HG02610 (cell line): ENCODE data around the gene TACC2.

Experiments
- ATAC-seq: cut with Tn5 transposase; IDR thresholded peaks from one replicate; pipeline ENCODE4 v1.9.1; 2021; ENCODE audit warnings: mild to moderate bottlenecking, moderate library complexity; ENCODE audit not compliant: unreplicated experiment

TACC2 gene

DNA sequence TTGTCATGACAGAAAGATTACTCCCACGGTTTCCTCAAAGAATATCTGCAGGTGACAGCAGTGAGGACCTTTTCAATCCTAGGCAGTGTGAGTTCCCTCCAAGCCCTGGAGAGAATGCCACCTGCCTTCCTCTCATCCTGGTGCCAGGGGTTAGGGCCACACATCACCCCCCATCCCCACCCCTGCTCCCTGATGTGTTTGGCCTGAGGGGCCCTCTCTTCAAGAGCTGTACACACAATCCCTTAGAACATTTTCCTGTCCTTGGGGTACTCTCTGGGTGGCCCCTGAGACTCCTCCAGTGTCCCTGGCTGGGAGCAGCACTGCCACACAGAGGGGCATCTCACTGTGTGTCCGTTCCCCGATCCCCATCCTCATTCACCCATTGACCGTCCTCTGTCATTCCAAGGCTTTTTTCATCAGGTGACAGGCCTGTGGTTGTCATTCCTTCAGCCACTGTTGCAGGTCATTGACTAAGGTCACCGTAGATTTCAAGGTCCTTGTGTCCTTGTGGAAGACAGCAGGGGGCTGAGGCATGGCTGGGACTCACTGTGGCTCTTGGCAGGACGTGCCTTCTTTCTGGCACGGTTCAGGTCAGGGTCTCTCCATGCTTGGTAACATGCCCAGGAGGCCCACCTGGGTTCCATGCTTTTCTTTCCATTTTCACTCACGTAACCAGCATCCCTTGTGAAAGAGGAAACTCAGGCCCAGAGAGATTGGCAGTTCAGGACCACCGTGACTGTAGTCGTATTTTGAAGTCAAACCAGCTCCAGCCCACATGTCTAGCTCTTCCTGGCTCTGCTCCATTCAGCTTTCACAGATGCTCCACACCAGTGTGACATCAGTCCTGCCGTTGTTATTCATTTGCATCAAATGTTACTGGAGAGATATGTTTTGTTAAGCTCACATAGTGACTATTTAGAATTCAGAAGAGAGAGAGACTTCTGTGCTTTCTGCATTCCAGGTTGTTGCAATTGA lies 255.3 kb downstream of the TACC2 start:
- no peak for ATAC-seq

DNA sequence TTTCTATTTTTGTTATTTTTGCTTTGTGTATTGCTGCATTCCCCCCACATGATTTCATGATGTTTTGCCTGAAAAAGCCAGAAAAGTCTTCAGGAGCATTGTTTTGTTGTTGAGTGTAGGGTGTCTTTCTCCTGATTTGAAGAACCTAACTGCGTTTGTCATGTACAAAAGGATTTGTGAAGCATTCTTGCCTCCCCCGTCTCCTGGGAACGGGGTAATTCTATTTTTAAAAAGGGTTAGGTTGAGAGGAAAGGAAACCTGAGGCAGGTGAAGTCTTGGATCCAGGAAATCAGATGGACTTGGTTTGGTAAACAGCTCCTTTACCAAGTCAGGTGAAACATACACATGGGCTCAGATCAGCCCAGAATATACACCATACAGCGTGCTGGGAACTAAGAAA lies 256.2 kb downstream of the TACC2 start:
- ATAC-seq: no peak

DNA sequence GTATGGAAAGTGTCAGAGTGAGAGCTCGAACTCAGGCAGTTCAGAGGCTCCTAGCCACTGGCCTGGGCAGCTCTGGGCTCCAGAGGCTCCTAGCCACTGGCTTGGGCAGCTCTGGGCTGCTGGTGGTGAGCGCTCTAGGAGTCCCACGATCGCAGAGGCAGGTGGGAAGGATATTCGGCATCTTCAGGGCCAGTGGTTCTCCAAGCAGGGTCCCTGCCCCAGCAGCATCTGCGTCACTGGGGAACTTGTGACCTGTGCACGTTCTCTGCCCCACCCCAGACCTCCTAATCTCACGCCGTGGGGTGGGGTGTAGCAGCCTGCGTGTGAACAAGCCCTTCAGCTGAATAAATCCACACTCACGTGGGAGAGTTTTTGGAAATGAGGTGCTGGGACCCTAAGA lies 256.9 kb downstream of the TACC2 start:
- ATAC-seq: no peak

DNA sequence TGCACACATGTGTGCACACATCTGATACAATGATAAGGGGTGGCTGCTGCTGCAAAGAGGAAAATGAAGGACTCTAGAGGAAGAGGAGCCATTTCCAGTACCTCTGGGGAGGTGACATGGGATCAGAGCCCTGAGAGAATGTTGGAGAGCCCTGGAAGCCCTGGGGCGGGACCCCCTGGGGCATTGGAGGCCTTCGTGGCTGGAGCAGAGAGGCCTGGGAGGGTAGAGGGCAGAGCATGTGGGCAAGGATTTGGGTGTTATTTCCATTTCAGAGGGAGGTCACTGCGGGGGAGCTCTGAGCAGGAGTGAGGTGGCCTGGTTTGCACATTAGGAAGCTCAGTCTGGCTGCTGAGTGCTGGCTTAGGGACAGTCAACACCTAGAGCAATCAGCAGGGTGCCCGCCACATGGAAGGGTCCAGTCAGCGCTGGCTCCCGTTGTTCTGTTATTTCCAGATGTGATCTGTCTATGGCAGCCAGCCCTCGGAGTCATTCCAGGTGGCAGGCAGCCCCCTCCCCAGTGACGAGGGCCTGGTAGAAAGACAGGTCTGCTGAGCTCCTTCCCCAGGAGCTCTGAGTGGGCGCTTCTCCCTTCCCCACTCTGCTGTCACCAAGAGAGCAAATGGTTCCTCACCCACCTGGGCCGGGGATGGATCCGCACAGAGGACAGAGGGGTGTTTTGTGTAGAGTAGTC lies 258.0 kb downstream of the TACC2 start:
- ATAC-seq: no peak

DNA sequence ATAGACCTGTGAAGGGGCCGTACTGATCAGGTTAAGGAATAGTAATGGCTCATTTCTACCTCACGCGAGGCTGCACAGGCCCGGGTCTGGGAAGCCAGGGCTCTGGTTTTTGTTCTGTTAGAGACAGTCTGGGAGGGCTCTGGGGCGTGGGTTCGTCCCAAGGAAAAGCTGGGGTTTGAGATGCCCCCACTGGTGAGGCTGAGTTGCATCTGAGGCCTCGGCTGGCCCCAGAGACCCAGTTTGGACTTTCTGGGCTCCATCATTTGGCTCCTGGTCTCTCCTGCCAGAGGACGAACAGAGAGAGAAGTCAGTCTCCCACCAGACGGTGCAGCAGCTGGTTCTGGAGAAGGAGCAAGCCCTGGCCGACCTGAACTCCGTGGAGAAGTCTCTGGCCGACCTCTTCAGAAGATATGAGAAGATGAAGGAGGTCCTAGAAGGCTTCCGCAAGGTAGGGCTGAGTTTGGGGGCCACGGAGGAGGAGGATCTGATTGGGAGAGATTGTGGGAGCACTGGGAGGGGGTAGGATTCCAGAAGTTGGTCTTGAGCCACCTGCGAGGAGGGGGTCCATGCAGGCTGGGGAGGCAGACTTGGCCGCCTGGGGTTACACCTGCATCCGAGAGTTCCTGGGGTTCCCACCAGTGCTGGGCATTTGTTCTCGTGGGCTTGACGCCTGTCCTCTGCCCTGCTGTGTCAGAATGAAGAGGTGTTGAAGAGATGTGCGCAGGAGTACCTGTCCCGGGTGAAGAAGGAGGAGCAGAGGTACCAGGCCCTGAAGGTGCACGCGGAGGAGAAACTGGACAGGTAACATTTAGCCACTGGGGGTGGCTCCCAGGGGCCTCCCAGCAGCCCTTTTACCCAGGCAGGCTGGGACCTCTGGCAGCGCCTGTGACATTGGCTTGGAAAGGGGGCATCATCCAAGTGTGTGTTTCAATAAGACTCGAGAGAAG lies 259.7 kb downstream of the TACC2 start:
- ATAC-seq: no peak

DNA sequence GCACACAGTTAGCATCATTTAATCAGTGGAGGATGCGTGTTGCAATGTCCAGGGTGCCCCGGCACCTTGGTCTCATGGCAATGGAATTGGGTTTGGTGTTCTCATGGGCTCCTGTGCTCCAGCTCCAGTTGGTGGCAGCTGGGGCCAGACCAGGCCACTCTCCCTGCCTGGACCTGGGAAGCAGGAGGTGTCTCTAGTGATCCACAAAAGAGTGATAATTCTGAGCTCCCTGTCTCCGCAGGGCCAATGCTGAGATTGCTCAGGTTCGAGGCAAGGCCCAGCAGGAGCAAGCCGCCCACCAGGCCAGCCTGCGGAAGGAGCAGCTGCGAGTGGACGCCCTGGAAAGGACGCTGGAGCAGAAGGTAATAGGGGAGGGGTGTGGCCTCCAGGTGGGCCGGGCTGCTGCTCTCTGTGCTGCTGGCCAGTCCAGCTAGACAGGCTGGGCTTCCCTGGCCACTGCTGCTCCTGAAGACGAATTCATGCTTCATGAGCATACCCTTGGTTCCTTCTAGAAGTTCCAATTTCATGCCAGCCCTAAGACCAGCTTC lies 260.4 kb downstream of the TACC2 start:
- ATAC-seq: no peak

DNA sequence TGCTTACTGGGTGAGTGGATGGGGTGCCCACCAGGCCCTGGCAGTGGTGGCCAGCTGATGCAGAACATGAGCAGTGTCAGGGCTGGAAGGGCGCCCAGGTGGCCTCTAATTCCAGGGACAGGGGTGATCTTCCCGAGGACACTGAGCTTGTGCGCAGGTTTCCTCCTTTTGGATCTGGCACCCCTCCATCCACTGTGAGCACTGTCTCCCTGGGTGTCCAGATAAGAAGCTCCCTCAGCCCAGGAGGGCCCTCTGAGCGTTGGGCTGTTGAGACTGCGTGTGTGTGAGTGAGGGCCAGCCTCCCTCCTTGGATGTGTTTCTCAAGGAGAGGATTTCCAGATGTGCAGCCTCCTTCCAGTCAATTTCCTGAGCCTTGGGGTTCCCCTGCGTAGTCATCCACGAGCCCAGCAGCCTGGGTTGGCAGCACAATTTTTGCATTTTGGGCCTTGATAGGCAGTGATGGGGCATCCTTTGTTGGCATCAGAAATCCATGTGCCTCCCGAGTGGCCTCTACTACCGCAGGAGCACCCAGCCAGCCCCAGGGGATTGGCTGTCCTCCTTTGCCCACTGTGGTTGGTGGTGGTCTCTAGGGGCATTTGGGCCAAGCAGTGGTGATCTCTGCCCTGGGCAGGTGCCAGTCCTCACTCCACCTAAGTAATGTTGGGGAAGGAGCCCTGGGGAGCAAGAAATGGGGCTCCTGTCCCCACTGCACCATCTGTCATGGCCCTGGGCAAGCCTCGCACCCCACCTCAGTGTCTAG lies 261.2 kb downstream of the TACC2 start:
- no peak for ATAC-seq

DNA sequence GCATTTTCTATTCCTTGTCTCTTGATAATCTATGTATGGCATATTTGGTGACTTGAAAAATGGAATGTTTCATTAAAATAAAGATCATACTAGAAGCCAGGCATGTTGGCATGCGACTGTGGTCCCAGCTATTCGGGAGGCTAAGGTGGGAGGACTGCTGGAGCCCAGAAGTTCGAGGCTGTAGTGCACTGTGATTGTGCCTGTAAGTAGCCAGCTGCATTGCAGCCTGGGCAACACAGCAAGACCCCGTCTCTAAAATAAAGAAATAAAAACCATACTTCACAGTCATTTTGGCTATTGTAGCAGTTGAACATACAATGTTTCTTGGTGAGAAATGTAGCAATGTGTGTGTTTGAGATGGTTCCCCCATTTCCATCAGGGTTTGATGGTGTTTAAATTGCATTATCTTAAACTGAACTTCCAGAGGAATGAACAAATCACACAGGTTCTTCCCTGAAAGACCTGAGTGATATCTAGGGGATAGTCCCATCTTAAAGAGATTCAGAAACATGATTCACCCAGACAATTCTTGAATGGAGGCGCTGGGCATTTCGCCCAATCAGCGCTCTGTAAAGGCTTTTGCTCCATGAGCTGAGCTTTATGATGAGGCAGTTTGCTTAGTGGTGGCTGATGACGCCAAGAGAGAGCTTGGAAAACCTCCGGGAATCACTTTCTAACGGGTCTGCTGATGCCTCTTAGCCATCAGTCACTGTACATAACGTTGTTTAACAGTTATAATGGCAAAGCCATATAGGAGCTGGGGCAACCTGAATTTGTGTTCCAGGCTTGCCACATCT lies 262.7 kb downstream of the TACC2 start:
- ATAC-seq: no peak

DNA sequence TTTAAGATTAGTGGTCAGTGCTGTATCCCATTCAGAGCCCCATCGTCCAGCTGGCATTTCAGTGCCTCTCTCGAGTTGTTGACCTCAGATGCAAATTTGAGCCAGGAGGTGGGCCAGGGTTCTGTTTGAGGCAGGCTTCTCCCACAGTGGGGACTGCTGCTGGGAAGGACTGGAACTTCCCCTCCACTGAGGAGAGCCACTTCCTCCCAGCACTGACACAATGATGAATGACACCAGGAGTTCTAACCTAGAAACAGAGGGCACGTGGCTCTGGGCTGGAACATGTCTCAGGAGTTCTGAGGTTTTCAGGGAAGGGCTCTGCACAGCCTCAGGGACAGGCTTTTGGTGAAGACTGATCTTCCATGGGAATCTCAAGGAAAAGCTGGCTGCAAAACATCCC lies 263.8 kb downstream of the TACC2 start:
- no peak for ATAC-seq

DNA sequence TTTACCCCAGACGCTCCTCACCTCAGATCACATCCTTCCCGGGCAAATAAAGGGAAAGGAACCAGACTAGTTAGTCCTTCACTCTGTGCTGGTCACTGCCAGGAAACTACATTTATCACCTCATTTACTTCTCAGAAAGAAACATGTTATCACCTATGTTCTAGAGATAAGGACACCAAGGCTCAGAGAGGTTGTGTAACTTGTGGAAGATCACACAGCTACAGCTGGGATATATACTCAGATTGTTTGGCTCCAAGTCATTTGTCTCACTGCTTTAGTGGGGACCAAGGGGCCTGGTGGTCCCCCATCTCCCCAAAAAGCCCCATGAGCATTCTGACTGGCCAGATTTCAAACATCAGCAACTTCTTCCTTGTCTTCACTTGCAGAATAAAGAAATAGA lies 264.6 kb downstream of the TACC2 start:
- no peak for ATAC-seq

DNA sequence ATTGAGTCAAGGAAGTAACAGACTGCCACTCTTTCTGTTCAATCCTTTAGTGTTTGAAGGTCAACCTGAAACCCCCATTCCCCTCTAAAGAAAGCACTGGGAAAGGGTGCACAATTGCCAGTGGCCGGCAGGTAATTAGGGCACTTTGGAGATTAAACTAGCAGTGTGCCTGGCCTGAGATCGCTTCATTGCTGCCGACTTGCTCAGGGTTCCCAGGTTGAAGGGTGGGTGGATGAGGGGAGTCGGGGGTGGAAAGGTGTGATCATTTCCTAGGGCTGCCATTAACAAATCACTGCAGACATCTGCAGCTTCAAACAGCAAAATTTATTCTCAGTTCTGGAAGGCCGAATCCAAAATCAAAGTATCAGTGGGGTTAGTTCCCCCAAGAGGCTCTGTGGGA lies 265.9 kb downstream of the TACC2 start:
- no peak for ATAC-seq

DNA sequence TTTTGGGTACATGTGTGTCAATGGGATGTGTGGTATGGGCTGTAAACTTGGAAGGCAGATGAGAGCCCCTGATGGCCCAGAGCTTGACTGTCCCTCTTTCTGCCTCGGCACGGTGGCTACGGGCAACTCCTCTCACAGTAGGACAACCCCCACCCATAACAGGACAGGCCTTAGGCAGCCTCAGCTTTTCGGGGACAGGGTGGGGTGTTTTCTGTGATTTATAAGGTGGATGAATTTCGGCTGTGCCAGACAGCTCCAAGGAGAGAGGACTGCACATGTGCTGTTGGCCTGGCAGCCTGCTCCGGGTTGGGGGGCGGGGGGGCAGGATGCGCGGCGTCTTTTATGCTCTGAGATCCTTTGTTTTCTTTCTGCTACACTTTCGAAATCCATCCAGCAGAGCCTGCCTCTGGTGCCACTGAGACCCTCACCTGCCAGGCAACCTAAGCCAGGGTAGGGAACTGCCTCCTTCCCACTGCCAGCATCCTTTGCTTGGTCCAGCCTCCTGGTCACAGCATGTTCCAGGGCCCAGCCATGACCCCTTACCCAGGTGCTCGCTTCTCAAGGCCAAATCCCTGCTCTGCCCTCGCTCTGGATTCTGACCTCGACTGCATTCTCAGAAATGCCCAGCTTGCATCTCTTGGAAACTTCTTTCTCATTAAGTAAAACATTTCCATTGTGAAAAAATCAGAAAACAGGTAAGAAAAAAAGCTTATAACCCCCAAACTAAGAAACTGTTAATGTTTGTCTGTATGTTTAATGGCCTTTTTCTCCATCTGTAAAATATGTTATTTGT lies 266.7 kb downstream of the TACC2 start:
- ATAC-seq: no peak

DNA sequence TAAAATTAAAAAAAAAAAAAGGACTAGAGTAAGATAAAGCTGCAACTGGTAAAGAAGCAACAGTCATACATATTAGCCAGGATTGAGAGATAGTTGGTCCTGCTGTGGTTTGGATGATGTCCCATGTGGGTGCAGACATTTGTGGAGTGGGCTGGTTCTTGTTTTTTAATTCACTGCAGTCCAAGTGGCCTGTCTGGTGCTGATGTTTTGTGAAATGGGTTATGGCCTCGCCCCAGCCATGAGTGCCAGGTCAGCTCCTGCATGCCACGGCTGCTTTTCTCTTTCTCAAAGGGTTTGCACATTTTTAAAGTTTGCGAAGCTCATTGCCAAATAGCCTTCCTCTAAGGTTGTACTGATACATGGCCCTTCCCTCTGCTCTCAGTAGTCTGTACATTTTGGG lies 268.1 kb downstream of the TACC2 start:
- ATAC-seq: no peak

DNA sequence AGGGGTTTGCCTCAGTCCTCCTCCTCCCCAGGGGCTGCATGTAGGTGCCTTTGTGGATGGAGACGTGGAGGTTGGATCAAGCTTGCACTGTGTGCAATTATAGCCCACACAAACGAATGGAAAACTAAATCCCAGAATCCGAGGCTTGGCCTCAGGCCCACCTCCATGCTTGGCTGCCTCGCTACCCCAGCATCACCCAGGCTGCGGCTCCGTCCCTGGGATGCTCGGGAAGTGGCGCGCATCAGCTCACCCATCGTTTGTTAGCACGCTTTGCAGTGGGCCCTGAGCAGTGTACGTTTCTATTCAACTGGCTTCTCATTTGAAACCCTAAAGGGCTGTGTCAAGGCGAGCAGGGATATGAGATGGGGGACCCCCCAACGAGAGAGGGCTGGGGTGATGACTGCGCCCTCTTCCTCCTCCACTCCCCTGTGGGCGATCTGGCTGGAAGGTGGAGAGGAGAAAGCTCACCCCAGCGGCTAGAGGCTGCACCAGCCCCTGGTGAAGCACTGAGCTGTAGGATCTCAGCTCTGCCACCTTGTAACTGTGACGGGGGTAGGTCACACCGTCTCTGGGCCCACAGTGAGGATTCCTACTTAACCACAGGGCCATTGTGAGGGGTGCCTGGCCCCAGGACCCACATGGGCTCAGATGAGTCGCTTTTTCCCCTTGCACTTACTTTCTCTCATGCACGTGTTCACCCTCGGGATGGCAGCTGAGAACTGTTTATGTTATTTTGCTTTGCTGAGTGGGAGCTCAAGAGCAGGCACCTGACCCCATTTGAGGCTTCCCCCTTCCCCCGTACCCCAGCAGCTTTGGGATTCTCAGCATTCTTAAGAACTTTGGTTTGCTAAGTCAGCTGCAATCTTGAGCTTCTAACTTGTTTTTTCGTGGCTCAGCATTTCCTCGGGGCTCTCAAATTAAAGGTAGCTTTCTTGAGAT lies 269.4 kb downstream of the TACC2 start:
- ATAC-seq: no peak

DNA sequence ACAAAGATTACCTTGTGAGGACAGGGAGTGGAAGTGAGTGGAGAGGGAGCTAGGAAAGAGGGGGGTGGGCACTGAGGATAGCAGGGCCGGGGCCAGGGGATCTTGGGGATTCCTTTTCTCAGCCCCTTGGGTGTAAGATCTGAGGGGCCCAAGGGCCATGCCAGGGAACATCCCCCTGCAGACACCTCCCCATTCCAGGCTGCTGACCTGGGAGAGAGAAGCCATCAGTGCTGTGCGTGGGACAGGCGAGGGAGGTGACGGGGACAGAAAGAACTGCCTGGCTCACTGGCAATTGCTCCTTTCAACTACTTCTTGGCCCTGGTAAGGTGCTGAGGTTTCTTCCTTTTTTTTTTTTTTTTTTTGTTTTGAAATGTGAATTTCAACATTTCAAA lies 270.1 kb downstream of the TACC2 start:
- ATAC-seq: no peak

DNA sequence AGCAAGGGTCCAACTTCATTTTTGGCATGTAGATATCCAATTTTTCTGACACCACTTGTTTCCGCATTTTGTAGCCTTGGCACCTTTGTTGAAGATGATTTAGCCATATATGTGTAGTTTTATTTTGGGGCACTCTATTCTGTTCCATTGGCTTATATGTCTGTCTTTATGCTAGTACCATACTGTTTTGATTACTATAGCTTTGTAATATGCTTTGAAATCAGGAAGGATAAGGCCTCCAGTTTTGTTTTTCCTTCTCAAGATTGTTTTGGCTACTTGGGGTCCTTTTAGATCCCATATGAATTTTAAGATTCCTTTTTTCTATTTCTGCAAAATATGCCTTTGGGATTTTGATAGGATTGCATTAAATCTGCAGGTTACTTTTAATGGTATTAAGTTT lies 272.6 kb downstream of the TACC2 start:
- ATAC-seq: no peak

DNA sequence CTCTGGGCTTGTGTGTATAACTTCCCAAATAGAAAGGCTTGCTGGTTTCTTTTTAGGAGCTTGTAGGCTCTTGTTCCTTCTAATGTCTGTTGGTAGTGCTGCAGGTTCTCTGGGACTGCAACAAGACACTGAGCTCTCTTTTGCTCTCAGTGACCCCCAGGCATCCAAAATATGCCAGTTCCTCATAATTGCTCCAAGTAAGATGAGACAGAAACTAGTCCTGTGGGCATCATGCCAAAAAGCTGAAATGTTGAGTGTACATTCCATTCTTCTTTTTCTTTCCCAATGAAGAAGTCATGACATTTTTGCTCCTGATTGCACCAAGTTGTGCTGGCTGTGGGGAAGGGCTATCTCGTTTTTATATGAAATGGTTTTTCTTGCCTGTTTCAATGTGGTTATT lies 275.0 kb downstream of the TACC2 start:
- ATAC-seq: no peak
